Activated CD4-positive, alpha-beta T cell treated with anti-CD3 and anti-CD28 coated beads, Interleukin-2, amount 50 U/mL, for 16 hours (primary cell): ENCODE measurements around the gene MPDZ.

ENCODE experiments used
- DNase-seq: peaks from one replicate; pipeline ENCODE4 v3.0.0-alpha.2; 2020

Gene MPDZ

DNA sequence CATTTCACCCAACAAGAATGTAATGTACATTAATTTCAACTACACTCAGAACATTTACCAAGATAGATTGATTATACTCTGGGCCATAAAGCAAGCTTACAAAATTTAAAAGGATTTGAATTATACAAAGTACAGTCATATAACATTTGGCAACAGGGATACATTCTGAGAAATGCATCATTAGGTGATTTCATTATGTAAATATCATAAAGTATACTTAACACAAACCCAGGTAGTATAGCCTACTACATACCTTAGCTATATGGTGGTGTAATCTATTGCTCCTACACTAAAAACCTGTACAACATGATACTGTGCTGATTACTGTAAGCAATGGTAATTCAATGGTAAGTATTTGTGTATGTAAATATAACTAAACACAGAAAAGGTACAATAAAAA, 202.9 kb downstream of the MPDZ start:
- DNase-seq: no peak

DNA sequence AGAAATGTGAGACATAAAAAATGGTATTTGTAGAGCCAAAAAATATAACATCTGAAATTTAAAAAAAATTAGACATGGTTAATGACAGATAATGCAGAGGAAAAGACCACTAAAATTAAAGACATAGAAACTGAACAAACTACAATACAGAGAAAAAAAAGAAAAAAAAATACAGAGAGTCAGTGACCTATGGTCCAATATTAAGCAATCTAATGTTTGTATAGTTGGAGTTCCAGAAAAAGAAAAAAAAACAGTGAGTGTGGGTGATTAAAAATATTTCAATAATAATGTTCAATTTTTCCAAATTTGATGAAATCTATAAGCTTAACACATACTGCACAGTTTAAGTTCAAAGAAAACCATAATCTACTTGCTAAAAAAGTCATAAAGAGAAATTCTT, 207.6 kb downstream of the MPDZ start:
- DNase-seq: no peak

DNA sequence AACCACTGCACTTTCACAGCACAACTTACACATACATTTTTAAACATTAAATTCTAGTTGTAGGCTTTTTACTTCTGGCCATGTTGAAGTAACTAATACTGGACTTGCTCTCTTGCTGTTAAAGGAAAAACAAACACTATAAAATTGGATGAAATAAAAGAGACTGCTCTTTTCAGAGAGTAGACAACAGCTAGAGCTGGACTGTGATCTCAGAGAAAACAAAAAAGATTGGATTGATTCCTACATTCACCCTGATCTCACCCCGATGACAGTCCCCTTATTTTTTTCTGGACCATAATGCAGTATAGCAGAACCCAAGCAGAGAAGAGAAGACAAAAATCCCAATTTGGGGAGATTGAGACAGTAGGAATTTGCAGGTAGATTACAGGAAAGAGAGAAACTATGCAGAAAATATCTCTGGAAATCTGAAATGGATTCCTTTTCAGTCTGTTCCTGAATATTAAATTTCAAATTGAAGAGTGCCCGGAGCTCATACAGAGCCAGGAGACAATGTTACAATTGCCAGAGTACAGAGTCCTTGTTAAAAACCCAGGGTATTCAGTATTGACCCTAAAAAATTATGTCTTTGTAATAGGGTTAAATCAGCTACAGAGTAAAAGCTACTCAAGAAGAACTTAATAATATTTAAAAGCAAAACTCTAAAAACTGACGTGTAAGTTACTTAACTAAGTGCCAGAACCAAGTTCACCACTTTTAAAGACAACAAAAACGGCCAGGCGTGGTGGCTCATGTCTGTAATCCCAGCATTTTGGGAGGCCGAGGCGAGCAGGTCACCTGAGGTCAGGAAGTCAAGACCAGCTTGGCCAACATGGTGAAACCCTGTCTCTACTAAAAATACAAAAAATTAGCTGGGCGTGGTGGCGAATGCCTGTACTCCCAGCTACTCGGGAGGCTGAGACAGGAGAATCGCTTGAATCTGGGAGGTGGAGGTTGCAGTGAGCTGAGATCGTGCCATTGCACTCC, 208.6 kb downstream of the MPDZ start:
- DNase-seq: no peak

DNA sequence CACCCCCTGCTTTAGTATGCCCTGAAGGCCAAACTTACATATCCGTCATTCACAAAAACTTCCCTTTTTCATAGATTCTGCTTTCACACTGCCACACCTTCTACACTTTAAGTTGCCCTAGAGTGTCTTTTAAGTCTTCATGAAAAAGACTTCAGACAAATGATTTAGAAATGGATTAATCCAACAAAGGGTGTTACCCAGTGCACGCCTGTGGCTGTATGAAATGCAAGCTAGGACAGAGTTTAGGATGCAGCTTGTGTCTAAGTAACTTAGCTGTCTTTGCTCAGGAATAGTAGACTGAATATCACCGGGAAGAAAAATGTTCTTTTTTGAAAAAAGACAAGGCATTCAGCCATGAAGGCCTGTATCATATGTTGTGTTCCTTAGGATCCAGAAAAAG, 210.0 kb downstream of the MPDZ start:
- DNase-seq: no peak

DNA sequence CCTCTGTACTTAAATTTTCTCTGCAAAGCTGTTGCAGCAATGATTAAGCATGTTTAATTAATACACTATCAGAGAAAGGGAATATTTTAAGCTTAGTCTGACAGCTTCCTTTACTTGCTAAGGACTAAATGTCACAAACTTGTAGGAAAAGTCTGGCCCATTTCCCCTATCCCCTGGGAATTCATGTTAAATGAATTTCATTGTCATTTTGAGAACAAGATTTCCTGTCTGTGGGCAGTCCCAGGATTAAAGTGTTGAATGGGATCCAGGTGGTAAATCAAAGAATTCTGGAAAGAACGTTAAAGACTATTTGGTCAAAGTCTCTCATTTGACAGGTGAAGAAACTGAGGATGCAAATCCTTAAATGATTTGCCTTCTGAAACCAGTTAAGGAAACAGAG, 214.8 kb downstream of the MPDZ start:
- no peak for DNase-seq

DNA sequence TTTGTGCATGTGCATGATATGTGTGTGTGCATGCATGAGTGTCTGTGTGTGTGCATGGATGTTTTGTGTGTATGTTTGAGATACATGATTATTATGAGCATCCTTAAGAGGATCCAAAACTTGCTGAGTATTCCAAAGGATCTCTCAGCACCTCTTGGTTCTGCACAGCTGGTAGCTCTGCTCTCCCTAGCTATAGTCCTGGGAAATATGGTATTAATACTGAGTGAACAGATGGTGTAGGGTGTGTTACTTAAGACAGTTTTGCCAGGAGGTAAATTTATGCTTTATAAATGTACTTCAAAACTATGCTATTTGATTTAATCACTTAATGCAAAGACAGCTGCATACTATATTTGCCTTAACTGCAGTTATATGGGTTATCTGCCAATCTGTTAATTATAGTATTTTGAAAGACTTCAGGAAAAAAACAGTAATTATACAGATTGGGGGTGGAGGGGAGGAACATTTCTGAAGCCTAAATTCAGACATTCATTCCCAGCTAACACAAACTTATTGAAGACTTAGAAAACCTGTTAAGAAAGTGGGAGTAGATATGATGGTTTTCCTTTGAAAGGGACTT, 215.5 kb downstream of the MPDZ start:
- DNase-seq: no peak

DNA sequence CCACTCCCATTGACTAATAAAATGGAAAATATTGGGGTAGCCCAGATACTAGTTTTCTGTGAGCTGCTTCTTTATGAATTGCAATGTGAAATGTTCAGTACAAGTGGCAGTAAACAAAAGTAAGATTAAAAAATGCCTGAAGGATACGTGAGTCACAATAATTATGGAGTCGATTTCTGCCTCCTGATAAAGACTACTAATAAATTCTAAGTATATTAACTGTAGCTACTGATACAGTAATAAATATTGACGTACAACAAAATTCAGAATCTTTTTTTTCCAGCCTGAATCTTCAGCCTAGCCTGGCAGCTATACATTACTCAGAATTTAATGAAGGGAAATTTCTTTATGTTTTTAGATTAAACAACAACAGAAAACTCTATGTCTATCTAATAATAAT, 218.1 kb downstream of the MPDZ start:
- DNase-seq: no peak
